ENCODE measurements around the gene UNC5C. TPM values are rescaled to one million over a fixed set of nuclear protein-coding genes. Genes with fewer than 3 reads are reported as not detected.

The UNC5C gene
- total RNA-seq, 1 donor from 2014 or later, result 12.0 TPM

- Histone ChIP-seq H3K36me3 (no peaks in the 10 kb centered on the region), H3K9me3 (no peaks in the 10 kb centered on the region), H3K27ac (no peak overlapping the region), H3K4me3 (no peak overlapping the region), H3K27me3 (no peaks in the 10 kb centered on the region), H3K4me1 (no peaks in the 10 kb centered on the region)
- no peak for DNase-seq (ENCODE audit: extremely low spot score in 2 of 2)
- intact Hi-C loops (cut with DNase I), result no loop called here
- TF ChIP-seq POLR2AphosphoS5 (IDR thresholded peaks at IDR 0.05; ENCODE audit: insufficient read depth in 1 of 2, low read depth in 1 of 2), result no peak
- no peak for TF ChIP-seq CTCF (IDR thresholded peaks at IDR 0.05)
- TF ChIP-seq POLR2A (IDR thresholded peaks at IDR 0.05), result no peak
These were observed 79.2 kb downstream of the UNC5C start for GRCh38 chr4:95469617-95470016.

DNA sequence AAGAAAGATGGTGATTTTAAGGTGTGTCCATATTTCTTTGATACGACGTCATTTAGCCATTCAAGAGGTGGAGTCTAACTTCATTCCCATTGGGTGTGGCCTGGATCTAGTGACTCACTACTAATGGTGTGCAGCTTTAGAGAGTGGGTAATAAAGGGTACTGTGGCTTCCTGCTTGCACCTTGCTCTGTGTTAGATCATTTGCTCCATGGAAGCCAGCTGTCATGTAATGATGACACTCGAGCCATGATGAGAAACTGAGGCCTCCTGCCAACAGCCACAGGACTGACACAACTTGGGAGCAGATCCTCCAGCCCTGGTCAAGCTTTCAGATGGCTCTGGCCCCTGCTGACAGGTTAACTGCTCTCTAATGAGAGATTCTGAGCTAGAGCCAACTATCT is 82.0 kb downstream of the UNC5C start:
- no peak overlapping the region for H3K4me3 ChIP-seq
- H3K9me3 ChIP-seq, result no peaks in the 10 kb centered on the region
- H3K36me3 ChIP-seq, result no peaks in the 10 kb centered on the region
- no peaks in the 10 kb centered on the region for H3K27me3 ChIP-seq
- TF ChIP-seq CTCF (IDR thresholded peaks at IDR 0.05), result no peak
- TF ChIP-seq POLR2A (IDR thresholded peaks at IDR 0.05), result no peak
- intact Hi-C loops (cut with DNase I), result no loop called here
- no peak overlapping the region for H3K27ac ChIP-seq
- H3K4me1 ChIP-seq, result no peaks in the 10 kb centered on the region
- no peak for DNase-seq (ENCODE audit: extremely low spot score in 2 of 2)

- H3K27ac ChIP-seq, result no peak overlapping the region
- intact Hi-C loops (cut with DNase I), result no loop called here
- no peak for DNase-seq (ENCODE audit: extremely low spot score in 2 of 2)
These were observed 83.8 kb downstream of the UNC5C start for GRCh38 chr4:95465010-95465409.

GRCh38 chr4:95462921-95463320 is 85.9 kb downstream of the UNC5C start:
- Histone ChIP-seq H3K4me3 (no peak overlapping the region), H3K36me3 (no peaks in the 10 kb centered on the region), H3K4me1 (no peaks in the 10 kb centered on the region), H3K9me3 (no peaks in the 10 kb centered on the region), H3K27ac (no peak overlapping the region), H3K27me3 (no peaks in the 10 kb centered on the region)
- DNase-seq (ENCODE audit: extremely low spot score in 2 of 2), result no peak
- no peak for TF ChIP-seq POLR2A (IDR thresholded peaks at IDR 0.05)
- no peak for TF ChIP-seq CTCF (IDR thresholded peaks at IDR 0.05)
- TF ChIP-seq POLR2AphosphoS5 (IDR thresholded peaks at IDR 0.05; ENCODE audit: insufficient read depth in 1 of 2, low read depth in 1 of 2), result no peak
- intact Hi-C loops (cut with DNase I), result no loop called here

More at GRCh38 chr4:95465010-95465409, 83.8 kb downstream of the UNC5C start:
- TF ChIP-seq CTCF (IDR thresholded peaks at IDR 0.05), result no peak
- TF ChIP-seq POLR2AphosphoS5 (IDR thresholded peaks at IDR 0.05; ENCODE audit: insufficient read depth in 1 of 2, low read depth in 1 of 2), result no peak
- TF ChIP-seq POLR2A (IDR thresholded peaks at IDR 0.05), result no peak
- Histone ChIP-seq H3K4me1 (no peaks in the 10 kb centered on the region), H3K4me3 (no peak overlapping the region), H3K36me3 (no peaks in the 10 kb centered on the region), H3K9me3 (no peaks in the 10 kb centered on the region), H3K27me3 (no peaks in the 10 kb centered on the region)

- TF ChIP-seq POLR2AphosphoS5 (IDR thresholded peaks at IDR 0.05; ENCODE audit: insufficient read depth in 1 of 2, low read depth in 1 of 2) (no peak), POLR2A (IDR thresholded peaks at IDR 0.05) (no peak), CTCF (IDR thresholded peaks at IDR 0.05) (no peak)
- Histone ChIP-seq H3K9me3 (no peaks in the 10 kb centered on the region), H3K4me1 (no peaks in the 10 kb centered on the region), H3K36me3 (no peaks in the 10 kb centered on the region), H3K27ac (no peak overlapping the region), H3K27me3 (no peaks in the 10 kb centered on the region), H3K4me3 (no peak overlapping the region)
- intact Hi-C loops (cut with DNase I), result no loop called here
- DNase-seq (ENCODE audit: extremely low spot score in 2 of 2), result no peak
These were observed 91.4 kb downstream of the UNC5C start for GRCh38 chr4:95457353-95457752.

Data from vagina (tissue), 2 donors.